IMR-90 (cell line): ENCODE results near the gene ALCAM. TPM values are rescaled to one million over a fixed set of nuclear protein-coding genes. Genes with fewer than 3 reads are reported as not detected.
A peak's percentile ranks its signal among the peaks of the same experiment; 100 is the strongest.

Source experiments
- ATAC-seq: fragments of 200-7000 bp; cut with Tn5 transposase; 2 replicates; pipeline ENCODE4 v1.9.1; 2020; ENCODE audit warnings: low read depth, mild to moderate bottlenecking, moderate library complexity
- BruUV-seq: library from RNA; stranded (reverse); fragments of 400-500 nt; replicated peaks from 2 replicates; lab custom pipeline; 2021; lab: Mats Ljungman, UMichigan
- CTCF ChIA-PET: fragments of 300-600 bp; formaldehyde crosslinking; extraction: SDS; loops from one replicate; lab custom pipeline; 2021; ENCODE audit warnings: antibody characterized with exemption; lab: Yijun Ruan, JAX
- POLR2A ChIA-PET: fragments of 300-600 bp; sonication (Branson Sonifier 250); formaldehyde crosslinking; loops from one replicate; lab custom pipeline; 2022; ENCODE audit warnings: antibody characterized with exemption; ENCODE audit not compliant: unreplicated experiment; lab: Charles Lee
- DNase-seq: peaks from one replicate; pipeline ENCODE4 v3.0.0; 2013
- H2AFZ ChIP-seq: replicated peaks from 2 replicates; pipeline ENCODE3; 2013; ENCODE audit warnings: low read length, mild to moderate bottlenecking; ENCODE audit not compliant: poor library complexity
- H2AK5ac ChIP-seq: 2 replicates; pipeline ENCODE4 v1.6.1; 2013; ENCODE audit warnings: low read depth, low read length, inconsistent platforms
- H2AK9ac ChIP-seq: replicated peaks from 2 replicates; pipeline ENCODE3; 2013; ENCODE audit warnings: mild to moderate bottlenecking, low read depth, low read length, moderate library complexity; ENCODE audit not compliant: poor library complexity
- H2BK120ac ChIP-seq: 2 replicates; pipeline ENCODE4 v1.6.1; 2013; ENCODE audit warnings: low read depth, low read length, inconsistent platforms
- H2BK15ac ChIP-seq: 3 replicates; pipeline ENCODE4 v1.6.1; 2013; ENCODE audit warnings: low read depth, low read length, inconsistent platforms
- H2BK20ac ChIP-seq: 2 replicates; pipeline ENCODE4 v1.6.1; 2013; ENCODE audit warnings: low read depth, mild to moderate bottlenecking, inconsistent platforms, low read length, moderate library complexity
- H2BK5ac ChIP-seq: 2 replicates; pipeline ENCODE4 v1.6.1; 2013; ENCODE audit warnings: mild to moderate bottlenecking, low read depth, low read length, inconsistent platforms; ENCODE audit not compliant: poor library complexity, severe bottlenecking
- H3K14ac ChIP-seq: replicated peaks from 2 replicates; pipeline ENCODE4 v1.6.1; 2013; ENCODE audit warnings: low read depth, low read length, inconsistent platforms
- H3K18ac ChIP-seq: 2 replicates; pipeline ENCODE4 v1.6.1; 2013; ENCODE audit warnings: low read depth, low read length, control low read depth
- H3K23ac ChIP-seq: 2 replicates; pipeline ENCODE4 v1.6.1; 2013; ENCODE audit warnings: low read depth, low read length, inconsistent platforms
- H3K27ac ChIP-seq: 2 replicates; pipeline ENCODE4 v1.5.1; 2013; ENCODE audit warnings: mild to moderate bottlenecking, control low read depth, low read length; ENCODE audit not compliant: insufficient read depth
- H3K27me3 ChIP-seq: 2 replicates; pipeline ENCODE4 v1.6.1; 2013; ENCODE audit warnings: low read length; ENCODE audit not compliant: control insufficient read depth, insufficient read depth
- H3K36me3 ChIP-seq: 2 replicates; pipeline ENCODE4 v1.6.1; 2013; ENCODE audit warnings: low read length, mixed read lengths; ENCODE audit not compliant: control insufficient read depth, insufficient read depth
- H3K4ac ChIP-seq: 2 replicates; pipeline ENCODE4 v1.6.1; 2013; ENCODE audit warnings: low read depth, low read length, inconsistent platforms
- H3K4me1 ChIP-seq: 2 replicates; pipeline ENCODE4 v1.6.1; 2013; ENCODE audit warnings: low read length, mixed read lengths; ENCODE audit not compliant: control insufficient read depth, insufficient read depth
- H3K4me2 ChIP-seq: 2 replicates; pipeline ENCODE4 v1.6.1; 2013; ENCODE audit warnings: low read depth, mild to moderate bottlenecking, control low read depth, low read length, moderate library complexity
- H3K4me3 ChIP-seq: 2 replicates; pipeline ENCODE4 v1.5.1; 2013; ENCODE audit warnings: low read depth, mild to moderate bottlenecking, control low read depth, low read length, moderate library complexity; ENCODE audit not compliant: insufficient read depth
- H3K56ac ChIP-seq: 2 replicates; pipeline ENCODE4 v1.6.1; 2013; ENCODE audit warnings: low read length, inconsistent platforms; ENCODE audit not compliant: insufficient read depth; ENCODE audit errors: extremely low read depth
- H3K79me1 ChIP-seq, 2 experiments: 2 replicates each; pipeline ENCODE4 v1.6.1; 2013; ENCODE audit warnings: low read length in 2 of 2, inconsistent platforms in 1 of 2, low read depth in 1 of 2
- H3K9ac ChIP-seq: 2 replicates; pipeline ENCODE4 v1.6.1; 2013; ENCODE audit warnings: low read depth, low read length, control low read depth
- H3K9me1 ChIP-seq: 2 replicates; pipeline ENCODE4 v1.6.1; 2013; ENCODE audit warnings: low read length, inconsistent platforms; ENCODE audit not compliant: insufficient read depth
- H3K9me3 ChIP-seq: 2 replicates; pipeline ENCODE4 v1.6.1; 2013; ENCODE audit warnings: low read length; ENCODE audit not compliant: control insufficient read depth, insufficient read depth
- H4K20me1 ChIP-seq: 2 replicates; pipeline ENCODE4 v1.6.1; 2013; ENCODE audit warnings: low read length, inconsistent platforms; ENCODE audit not compliant: insufficient read depth
- H4K5ac ChIP-seq: 2 replicates; pipeline ENCODE4 v1.6.1; 2013; ENCODE audit warnings: mild to moderate bottlenecking, low read depth, low read length, control low read depth
- H4K8ac ChIP-seq, 2 experiments: 2 replicates each; pipeline ENCODE4 v1.6.1; 2013; ENCODE audit warnings: low read depth in 2 of 2, low read length in 2 of 2, control low read depth in 1 of 2, inconsistent platforms in 1 of 2
- H4K91ac ChIP-seq: 2 replicates; pipeline ENCODE4 v1.6.1; 2013; ENCODE audit warnings: low read depth, low read length, inconsistent platforms; ENCODE audit not compliant: insufficient read depth
- CEBPB ChIP-seq: IDR thresholded peaks from 2 replicates; pipeline ENCODE4 v1.6.1; 2012; ENCODE audit warnings: low read depth, low read length, improper control_type of control experiment
- ELK1 ChIP-seq: fragments of 150-350 bp; IDR thresholded peaks from 2 replicates; pipeline ENCODE4 v1.6.1; 2016; ENCODE audit warnings: low read depth, mild to moderate bottlenecking, low read length, moderate library complexity, borderline replicate concordance
- MAFK ChIP-seq: IDR thresholded peaks from 2 replicates; pipeline ENCODE4 v1.6.1; 2012; ENCODE audit warnings: low read depth, low read length, improper control_type of control experiment
- MAZ ChIP-seq: IDR thresholded peaks from 2 replicates; pipeline ENCODE4 v1.6.1; 2012; ENCODE audit warnings: low read depth, mild to moderate bottlenecking, low read length, improper control_type of control experiment, moderate library complexity, borderline replicate concordance
- MXI1 ChIP-seq: IDR thresholded peaks from 2 replicates; pipeline ENCODE4 v1.6.1; 2012; ENCODE audit warnings: low read depth, mild to moderate bottlenecking, low read length, moderate library complexity, borderline replicate concordance
- NFE2L2 ChIP-seq: fragments of 150-350 bp; IDR thresholded peaks from 2 replicates; pipeline ENCODE4 v1.6.1; 2016; ENCODE audit warnings: low read depth, mild to moderate bottlenecking, low read length
- RAD21 ChIP-seq: IDR thresholded peaks from 2 replicates; pipeline ENCODE4 v1.6.1; 2012; ENCODE audit warnings: low read length, improper control_type of control experiment
- RCOR1 ChIP-seq: IDR thresholded peaks from 2 replicates; pipeline ENCODE4 v1.6.1; 2012; ENCODE audit warnings: mild to moderate bottlenecking, low read length, improper control_type of control experiment; ENCODE audit not compliant: insufficient replicate concordance
- SMC3 ChIP-seq: fragments of 150-350 bp; IDR thresholded peaks from 2 replicates; pipeline ENCODE4 v1.6.1; 2016; ENCODE audit warnings: low read depth, mild to moderate bottlenecking, antibody characterized with exemption, low read length, moderate library complexity
- USF2 ChIP-seq: fragments of 150-350 bp; IDR thresholded peaks from 2 replicates; pipeline ENCODE4 v1.6.1; 2017; ENCODE audit warnings: mild to moderate bottlenecking, antibody characterized with exemption, low read length, low read depth
- WGBS, 2 experiments: methylation state at CpG; one replicate each; pipeline versions ENCODE4 v1.1.5 to v1.1.7; 2013; ENCODE audit warnings: missing lambda C conversion rate in 2 of 2; ENCODE audit not compliant: insufficient read length in 1 of 2; ENCODE audit errors: extremely low coverage in 2 of 2; 5-methylcytosine and 5-hydroxymethylcytosine counted together
- dilution Hi-C: fragments of 300-500 bp; cut with HindIII; formaldehyde crosslinking; loops from one replicate; pipeline ENCODE4 v1.14.3; 2018; ENCODE audit warnings: low sequenced_read_pairs; ENCODE audit not compliant: unreplicated experiment
- in situ Hi-C: fragments of 300-500 bp; cut with MboI; formaldehyde crosslinking; loops from 3 replicates; pipeline ENCODE4 v1.14.3; 2019; ENCODE audit warnings: low sequenced_read_pairs, inconsistent platforms, mixed read lengths
- intact Hi-C: fragments of 100-400 bp; cut with micrococcal nuclease; formaldehyde crosslinking; loops from 2 replicates; pipeline ENCODE4 v1.10.0; 2022
- polyA plus RNA-seq, 3 experiments: library from polyadenylated mRNA; depleted of rRNA; stranded (reverse); fragments of >200 nt; gene quantifications; 2 replicates each; pipeline ENCODE4 v1.2.3, GENCODE V29; 2012; ENCODE audit warnings: low replicate concordance in 1 of 3
- total RNA-seq: library from RNA; depleted of rRNA; stranded (reverse); fragments of >200 nt; gene quantifications from 2 replicates; pipeline ENCODE4 v1.2.3, GENCODE V29; 2012

ALCAM gene
- total and polyA plus RNA-seq, 2 of the 4 experiments (the other 2 are of a cell fraction), result 117 to 423 TPM

GRCh38 chr3:105360003-105360402 lies 6.7 kb upstream of the ALCAM start:
- intact Hi-C loops (loop anchor here (10.0 kb wide), 4 partner anchors 195 to 595 kb away; no protein-coding TSS in a partner anchor), dilution Hi-C loops (no loop called here), in situ Hi-C loops (loop anchor here (10.0 to 25.0 kb wide), 3 partner anchors 448 to 1085 kb away; no protein-coding TSS in a partner anchor)
- Histone ChIP-seq H3K18ac (peak overlapping the region; percentile 78; the same call in 1 of the 2 replicates), H3K9ac (no peak overlapping the region), H2AFZ (no peak overlapping the region), H3K23ac (peak overlapping the region; percentile 85; the same call in 1 of the 2 replicates), H3K79me1 (peaks cover 0 to 24% of the 10 kb centered on the region in 2 experiments; a peak in 2 of 4 replicates), H3K27ac (peak overlapping the region; percentile 54), H2BK5ac (peak overlapping the region; percentile 79), H2BK15ac (peak overlapping the region; percentile 92), H3K4ac (peak overlapping the region; percentile 94), H2BK120ac (peak overlapping the region; percentile 87), H4K20me1 (no peaks in the 10 kb centered on the region), H4K91ac (peak overlapping the region; percentile 76), H3K4me1 (peaks cover 12% of the 10 kb centered on the region), H3K4me3 (no peak overlapping the region), H3K9me3 (no peaks in the 10 kb centered on the region), H3K14ac (peak overlapping the region; percentile 81), H3K56ac (0 out of 2 replicates have a peak overlapping the region, but pooled peaks have one; percentile 9), H3K4me2 (0 out of 2 replicates have a peak overlapping the region, but pooled peaks have one; percentile 25), H3K9me1 (peaks cover 13% of the 10 kb centered on the region; the same call in 1 of the 2 replicates), H4K5ac (peak overlapping the region; percentile 49; the same call in 1 of the 2 replicates), H4K8ac (peak overlapping the region; percentile 77 to 83; a peak in 3 of 4 replicates), H3K27me3 (no peaks in the 10 kb centered on the region), H3K36me3 (no peaks in the 10 kb centered on the region), H2AK5ac (peak overlapping the region; percentile 99), H2BK20ac (peak overlapping the region; percentile 90), H2AK9ac (no peak overlapping the region)
- WGBS, 2 experiments, result no CpG with 5 or more reads among the region's 2 CpGs
- POLR2A ChIA-PET, result no interaction called here
- no peak for TF ChIP-seq MAZ
- TF ChIP-seq CEBPB, result no peak
- no peak for TF ChIP-seq USF2
- TF ChIP-seq RCOR1, result no peak
- TF ChIP-seq ELK1, result no peak
- TF ChIP-seq NFE2L2, result no peak
- TF ChIP-seq MXI1, result no peak
- no peak for TF ChIP-seq MAFK
- no peak for TF ChIP-seq SMC3
- no peak for TF ChIP-seq RAD21
- ATAC-seq (no peak), DNase-seq (no peak)
- CTCF ChIA-PET, result no interaction called here
- BruUV-seq, result no TSS peak
